SK-N-MC (cell line): ENCODE measurements around the gene ORAI3.

Source experiments
- EZH2 ChIP-seq: fragments of 200-600 bp; sonication (generic); IDR thresholded peaks from one replicate; pipeline ENCODE4 v1.6.1; 2017; ENCODE audit warnings: antibody characterized with exemption
- FOXP2 ChIP-seq: optimal IDR thresholded peaks from 2 replicates; pipeline ENCODE3; 2011; ENCODE audit warnings: mild to moderate bottlenecking, moderate library complexity; ENCODE audit not compliant: insufficient read depth; ENCODE audit errors: extremely low read length, control extremely low read depth
- POLR2AphosphoS5 ChIP-seq: IDR thresholded peaks from 2 replicates; pipeline ENCODE4 v1.6.1; 2012; ENCODE audit warnings: mild to moderate bottlenecking, low read depth, low read length, borderline replicate concordance

DNA sequence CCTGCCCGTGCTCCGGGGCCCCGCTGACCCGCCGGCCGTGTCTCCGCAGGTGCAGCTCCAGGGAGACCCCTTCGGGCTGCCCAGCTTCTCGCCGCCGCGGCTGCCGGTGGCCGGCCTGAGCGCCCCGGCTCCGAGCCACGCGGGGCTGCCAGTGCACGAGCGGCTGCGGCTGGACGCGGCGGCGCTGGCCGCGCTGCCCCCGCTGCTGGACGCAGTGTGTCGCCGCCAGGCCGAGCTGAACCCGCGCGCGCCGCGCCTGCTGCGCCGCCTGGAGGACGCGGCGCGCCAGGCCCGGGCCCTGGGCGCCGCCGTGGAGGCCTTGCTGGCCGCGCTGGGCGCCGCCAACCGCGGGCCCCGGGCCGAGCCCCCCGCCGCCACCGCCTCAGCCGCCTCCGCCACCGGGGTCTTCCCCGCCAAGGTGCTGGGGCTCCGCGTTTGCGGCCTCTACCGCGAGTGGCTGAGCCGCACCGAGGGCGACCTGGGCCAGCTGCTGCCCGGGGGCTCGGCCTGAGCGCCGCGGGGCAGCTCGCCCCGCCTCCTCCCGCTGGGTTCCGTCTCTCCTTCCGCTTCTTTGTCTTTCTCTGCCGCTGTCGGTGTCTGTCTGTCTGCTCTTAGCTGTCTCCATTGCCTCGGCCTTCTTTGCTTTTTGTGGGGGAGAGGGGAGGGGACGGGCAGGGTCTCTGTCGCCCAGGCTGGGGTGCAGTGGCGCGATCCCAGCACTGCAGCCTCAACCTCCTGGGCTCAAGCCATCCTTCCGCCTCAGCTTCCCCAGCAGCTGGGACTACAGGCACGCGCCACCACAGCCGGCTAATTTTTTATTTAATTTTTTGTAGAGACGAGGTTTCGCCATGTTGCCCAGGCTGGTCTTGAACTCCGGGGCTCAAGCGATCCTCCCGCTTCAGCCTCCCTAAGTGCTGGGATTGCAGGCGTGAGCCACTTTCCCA is 46.6 kb upstream of the ORAI3 start:
- no peak for TF ChIP-seq EZH2
- no peak for TF ChIP-seq POLR2AphosphoS5
- TF ChIP-seq FOXP2 = no peak
